Measurements from ENCODE around the gene TWF2.

GRCh38 chr3:52243791-52244628 lies 5.1 kb upstream of the TWF2 start:
- TF ChIP-seq, protein P1, sequence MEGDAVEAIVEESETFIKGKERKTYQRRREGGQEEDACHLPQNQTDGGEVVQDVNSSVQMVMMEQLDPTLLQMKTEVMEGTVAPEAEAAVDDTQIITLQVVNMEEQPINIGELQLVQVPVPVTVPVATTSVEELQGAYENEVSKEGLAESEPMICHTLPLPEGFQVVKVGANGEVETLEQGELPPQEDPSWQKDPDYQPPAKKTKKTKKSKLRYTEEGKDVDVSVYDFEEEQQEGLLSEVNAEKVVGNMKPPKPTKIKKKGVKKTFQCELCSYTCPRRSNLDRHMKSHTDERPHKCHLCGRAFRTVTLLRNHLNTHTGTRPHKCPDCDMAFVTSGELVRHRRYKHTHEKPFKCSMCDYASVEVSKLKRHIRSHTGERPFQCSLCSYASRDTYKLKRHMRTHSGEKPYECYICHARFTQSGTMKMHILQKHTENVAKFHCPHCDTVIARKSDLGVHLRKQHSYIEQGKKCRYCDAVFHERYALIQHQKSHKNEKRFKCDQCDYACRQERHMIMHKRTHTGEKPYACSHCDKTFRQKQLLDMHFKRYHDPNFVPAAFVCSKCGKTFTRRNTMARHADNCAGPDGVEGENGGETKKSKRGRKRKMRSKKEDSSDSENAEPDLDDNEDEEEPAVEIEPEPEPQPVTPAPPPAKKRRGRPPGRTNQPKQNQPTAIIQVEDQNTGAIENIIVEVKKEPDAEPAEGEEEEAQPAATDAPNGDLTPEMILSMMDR (IDR thresholded peaks at IDR 0.05), result no peak
- no peak for TF ChIP-seq POLR2A (IDR thresholded peaks at IDR 0.05)
